HUES6 (cell line): ENCODE data around the gene PMVK.

Experiments used
- H3K27ac ChIP-seq: 2 replicates; pipeline ENCODE4 v1.7.0; 2013; ENCODE audit warnings: low read depth, mild to moderate bottlenecking, low read length, inconsistent platforms
- H3K27me3 ChIP-seq: 2 replicates; pipeline ENCODE4 v1.6.1; 2013; ENCODE audit warnings: low read length; ENCODE audit not compliant: control insufficient read depth, insufficient read depth
- H3K36me3 ChIP-seq: 2 replicates; pipeline ENCODE4 v1.6.1; 2013; ENCODE audit warnings: low read length; ENCODE audit not compliant: control insufficient read depth, insufficient read depth
- H3K4me1 ChIP-seq: 2 replicates; pipeline ENCODE4 v1.6.1; 2013; ENCODE audit warnings: low read length; ENCODE audit not compliant: control insufficient read depth, insufficient read depth
- H3K4me3 ChIP-seq: 2 replicates; pipeline ENCODE4 v1.5.1; 2013; ENCODE audit warnings: low read depth, low read length
- H3K9ac ChIP-seq: one replicate; pipeline ENCODE4 v1.6.1; 2013; ENCODE audit warnings: mild to moderate bottlenecking, low read length
- H3K9me3 ChIP-seq: 2 replicates; pipeline ENCODE4 v1.6.1; 2013; ENCODE audit warnings: low read depth, low read length; ENCODE audit not compliant: control insufficient read depth, insufficient read depth

PMVK gene

DNA sequence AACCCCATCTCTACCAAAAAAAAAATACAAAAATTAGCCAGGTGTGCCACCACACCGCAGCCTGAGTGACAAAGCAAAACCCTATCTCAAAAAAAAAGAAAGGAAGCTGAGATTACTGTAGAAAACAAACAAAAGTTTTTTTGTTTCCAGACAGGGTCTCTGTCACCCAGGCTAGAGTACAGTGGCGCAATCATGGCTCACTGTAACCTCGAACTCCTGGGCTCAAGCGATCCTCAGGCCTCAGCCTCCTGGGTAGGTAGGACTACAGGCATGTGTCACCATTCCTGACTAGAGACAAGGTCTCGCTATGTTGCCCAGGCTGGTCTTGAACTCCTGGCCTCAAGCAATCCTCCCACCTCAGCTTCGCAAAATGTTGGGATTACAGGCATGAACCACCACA is 27.8 kb upstream of the PMVK start:
- Histone ChIP-seq H3K4me3 (no peak overlapping the region), H3K4me1 (peaks cover 14% of the 10 kb centered on the region), H3K36me3 (peaks cover 63% of the 10 kb centered on the region), H3K9ac (no peak overlapping the region), H3K27ac (no peak overlapping the region), H3K27me3 (no peaks in the 10 kb centered on the region), H3K9me3 (no peaks in the 10 kb centered on the region)

DNA sequence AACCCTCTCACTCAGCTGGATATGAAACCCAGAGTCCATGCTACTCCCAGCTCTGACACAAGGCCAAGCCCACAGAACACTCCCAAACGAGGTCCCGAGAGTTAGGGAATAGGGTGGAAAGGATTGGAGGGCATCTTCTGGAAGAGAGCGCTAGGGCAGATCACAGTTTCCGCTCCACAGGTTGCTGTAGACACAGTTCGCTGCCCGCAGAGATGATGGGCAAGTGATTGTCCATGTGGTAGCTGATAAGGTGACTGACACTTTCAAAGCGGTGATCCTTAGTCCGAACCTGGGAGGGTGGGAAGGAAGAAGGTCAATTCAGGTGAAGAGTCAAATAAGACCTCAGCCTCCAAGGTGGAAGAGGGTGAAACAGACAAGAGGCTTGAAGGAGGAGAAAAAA is 27.1 kb upstream of the PMVK start:
- Histone ChIP-seq H3K4me3 (no peak overlapping the region), H3K4me1 (peaks cover 9% of the 10 kb centered on the region), H3K9ac (no peak overlapping the region), H3K9me3 (no peaks in the 10 kb centered on the region), H3K36me3 (peaks cover 69% of the 10 kb centered on the region), H3K27ac (no peak overlapping the region), H3K27me3 (no peaks in the 10 kb centered on the region)

DNA sequence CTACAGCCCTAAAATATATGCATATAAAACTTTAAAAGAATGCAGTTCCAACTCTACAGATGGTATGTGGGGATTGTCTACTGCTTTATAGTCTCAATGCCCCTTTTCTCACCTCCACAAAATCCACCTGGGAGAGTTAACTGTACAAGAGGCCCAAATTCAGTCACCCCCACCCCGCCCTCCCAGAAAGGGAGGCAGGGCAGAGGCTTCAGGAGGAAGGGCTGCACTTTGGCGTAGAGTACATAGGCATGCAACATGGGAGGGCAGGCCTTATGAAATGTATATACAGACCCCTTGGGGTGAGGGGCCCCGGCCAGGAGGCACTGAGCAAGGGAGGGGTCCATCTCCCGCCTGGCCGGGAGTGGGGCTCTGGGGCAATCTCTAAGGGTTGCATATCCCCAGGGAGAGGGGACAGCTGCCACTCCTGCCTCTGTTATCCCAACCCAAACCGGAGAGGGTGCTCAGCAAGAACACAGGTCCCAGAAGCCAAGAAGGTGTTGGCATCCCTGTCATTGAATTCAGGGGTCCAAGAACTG is 26.3 kb upstream of the PMVK start:
- Histone ChIP-seq H3K4me3 (peak overlapping the region; percentile 82; the same call in 1 of the 2 replicates), H3K9ac (no peak overlapping the region), H3K4me1 (peaks cover 7% of the 10 kb centered on the region), H3K36me3 (peaks cover 63% of the 10 kb centered on the region), H3K9me3 (no peaks in the 10 kb centered on the region), H3K27ac (no peak overlapping the region), H3K27me3 (no peaks in the 10 kb centered on the region)

DNA sequence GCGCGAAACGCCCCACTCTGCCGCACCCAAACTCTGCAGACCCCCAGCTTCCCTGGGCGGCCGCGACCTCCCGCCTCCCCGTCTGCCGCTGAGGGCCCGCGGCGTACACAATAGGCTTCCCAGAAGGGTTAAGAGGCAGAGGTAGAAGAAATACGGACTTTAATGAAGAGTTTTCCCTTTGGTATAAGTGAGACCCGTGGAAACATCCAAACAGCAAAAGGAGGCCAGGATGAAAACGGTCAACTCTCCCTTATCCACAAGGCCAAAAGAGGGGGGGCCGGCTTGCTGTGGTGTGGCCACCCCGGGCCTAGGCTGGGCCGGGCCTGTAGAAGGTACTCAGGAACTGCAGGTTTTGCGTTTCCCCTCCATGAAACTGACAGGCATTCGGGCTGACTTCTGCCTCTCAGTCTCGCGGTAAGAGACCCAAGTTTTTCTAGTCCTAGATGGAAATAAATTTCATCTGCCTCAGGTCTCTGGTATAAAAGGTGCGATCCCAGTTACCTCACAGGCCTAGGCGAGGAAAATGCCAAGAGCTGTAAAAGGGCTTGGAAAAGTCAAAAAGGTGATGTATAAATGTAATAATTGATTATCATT is 25.7 kb upstream of the PMVK start:
- H3K9me3 ChIP-seq = no peaks in the 10 kb centered on the region
- H3K4me1 ChIP-seq = peaks cover 13% of the 10 kb centered on the region
- H3K27ac ChIP-seq = peak overlapping the region; percentile 94
- H3K9ac ChIP-seq = peak overlapping the region; percentile 95
- peaks cover 57% of the 10 kb centered on the region for H3K36me3 ChIP-seq
- no peaks in the 10 kb centered on the region for H3K27me3 ChIP-seq
- H3K4me3 ChIP-seq = peak overlapping the region; percentile 82

DNA sequence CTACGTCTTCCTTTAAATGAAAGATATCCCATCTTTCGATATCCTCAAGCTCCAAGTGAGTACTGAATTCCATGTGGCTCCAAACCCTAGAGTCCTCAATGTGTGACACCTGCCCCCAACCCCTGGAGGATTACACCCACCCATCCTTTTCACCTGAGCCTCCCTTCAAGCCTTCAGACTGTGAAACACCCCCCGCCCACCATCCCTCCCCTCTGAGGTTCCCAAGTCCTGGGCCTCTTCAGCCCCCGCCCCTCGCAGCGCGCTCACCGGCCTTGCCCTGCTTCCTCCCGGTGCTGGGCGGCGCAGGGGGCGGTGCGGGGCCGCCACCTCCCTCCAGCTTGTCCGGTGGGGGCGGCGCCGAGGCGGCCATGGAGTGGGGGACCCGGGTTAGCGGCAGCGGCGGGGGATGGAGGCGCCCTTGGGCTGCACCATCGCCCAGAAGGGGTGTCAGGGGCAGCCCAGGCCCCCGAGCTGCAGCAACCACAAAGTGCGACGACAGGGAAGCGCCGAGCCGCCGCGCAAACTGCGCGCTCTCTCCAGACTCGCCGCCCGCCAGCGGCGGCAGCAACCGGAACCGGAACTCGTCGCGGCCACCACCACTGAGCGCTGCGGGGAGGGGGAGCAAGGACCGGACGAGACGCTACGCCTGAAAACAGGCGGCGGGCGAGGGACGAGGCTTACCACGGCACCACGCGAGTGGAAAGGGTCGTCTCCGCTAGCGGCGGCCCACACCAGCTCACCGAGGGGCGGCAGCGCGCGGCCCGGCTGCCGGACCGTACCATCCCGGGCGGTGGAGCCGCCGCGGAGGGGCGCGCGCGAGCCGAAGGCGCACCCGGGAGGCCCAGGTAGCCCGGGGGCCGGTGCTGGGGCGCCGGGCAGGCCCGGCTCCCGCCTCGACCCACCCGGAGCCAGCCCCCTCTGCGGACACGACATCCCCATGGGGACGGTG is 25.0 kb upstream of the PMVK start, which contains the start of gene PYGO2:
PYGO2 (minus strand) TSS at position 576 of the 949 bp plus-strand sequence; CDS start at position 370, 206 bp downstream.
- H3K27ac ChIP-seq = peak within 1 kb of the TSS; percentile 94
- H3K4me3 ChIP-seq = peak within 1 kb of the TSS; percentile 82
- peak within 1 kb of the TSS; percentile 95 for H3K9ac ChIP-seq
- no peaks in the 10 kb centered on the region for H3K9me3 ChIP-seq
- peaks cover 20% of the 10 kb centered on the region for H3K4me1 ChIP-seq
- H3K27me3 ChIP-seq = no peaks in the 10 kb centered on the region
- H3K36me3 ChIP-seq = peaks cover 49% of the 10 kb centered on the region

DNA sequence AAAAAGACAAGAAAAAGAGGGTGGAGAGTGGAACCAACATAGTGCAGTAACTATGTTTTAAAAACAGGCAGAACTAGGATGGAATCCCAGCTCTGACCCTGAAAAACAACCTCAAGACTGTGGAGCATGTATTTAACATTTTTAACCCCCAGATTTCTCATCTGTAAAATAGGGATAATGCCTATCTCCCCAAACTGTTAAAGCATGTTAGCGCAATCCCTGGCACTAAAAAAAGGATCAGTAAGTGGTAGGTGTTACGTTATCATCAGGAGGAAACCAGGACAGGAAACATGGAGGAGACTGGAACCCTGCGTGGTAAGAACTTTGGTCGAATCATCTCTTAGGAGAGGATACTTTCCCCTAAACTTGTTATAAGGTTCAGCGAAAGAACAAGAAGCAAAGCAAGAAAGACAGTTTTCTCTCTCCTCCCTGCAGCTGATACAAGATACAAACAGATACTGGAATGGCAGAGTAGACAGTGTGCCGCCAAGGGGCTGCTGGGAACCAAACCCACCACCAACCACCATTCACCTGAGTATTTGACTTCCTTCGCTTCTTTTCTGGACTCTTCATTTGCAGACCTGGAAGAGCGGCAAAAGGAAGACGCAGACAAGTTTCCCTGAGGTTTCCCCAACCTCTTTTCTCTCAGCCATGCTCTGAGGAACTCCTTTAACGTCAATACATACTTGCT is 24.1 kb upstream of the PMVK start:
- Histone ChIP-seq H3K9ac (peak overlapping the region; percentile 95), H3K27ac (no peak overlapping the region), H3K36me3 (peaks cover 40% of the 10 kb centered on the region), H3K4me3 (peak overlapping the region; percentile 82), H3K9me3 (no peaks in the 10 kb centered on the region), H3K27me3 (no peaks in the 10 kb centered on the region), H3K4me1 (peaks cover 23% of the 10 kb centered on the region)

DNA sequence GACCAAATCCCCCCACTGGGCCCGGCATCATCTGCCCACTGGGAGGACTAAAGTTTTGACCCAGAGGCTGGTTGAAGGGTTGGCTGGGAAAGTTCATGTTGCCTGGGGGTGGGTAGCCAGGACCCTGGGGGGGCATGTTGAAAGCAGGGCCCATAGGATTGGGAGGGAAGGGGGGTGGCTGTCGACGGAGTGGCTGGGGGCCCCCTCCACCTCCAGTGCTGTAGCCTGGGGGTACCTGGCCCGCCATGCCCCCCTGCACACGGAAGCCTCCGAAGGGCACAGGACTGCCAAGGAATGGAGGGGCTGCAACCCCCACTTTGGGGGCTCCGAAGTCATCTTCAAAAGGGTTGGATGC is 22.9 kb upstream of the PMVK start:
- Histone ChIP-seq H3K4me3 (no peak overlapping the region), H3K4me1 (peaks cover 31% of the 10 kb centered on the region), H3K27me3 (no peaks in the 10 kb centered on the region), H3K36me3 (peaks cover 29% of the 10 kb centered on the region), H3K27ac (no peak overlapping the region), H3K9me3 (no peaks in the 10 kb centered on the region), H3K9ac (no peak overlapping the region)

DNA sequence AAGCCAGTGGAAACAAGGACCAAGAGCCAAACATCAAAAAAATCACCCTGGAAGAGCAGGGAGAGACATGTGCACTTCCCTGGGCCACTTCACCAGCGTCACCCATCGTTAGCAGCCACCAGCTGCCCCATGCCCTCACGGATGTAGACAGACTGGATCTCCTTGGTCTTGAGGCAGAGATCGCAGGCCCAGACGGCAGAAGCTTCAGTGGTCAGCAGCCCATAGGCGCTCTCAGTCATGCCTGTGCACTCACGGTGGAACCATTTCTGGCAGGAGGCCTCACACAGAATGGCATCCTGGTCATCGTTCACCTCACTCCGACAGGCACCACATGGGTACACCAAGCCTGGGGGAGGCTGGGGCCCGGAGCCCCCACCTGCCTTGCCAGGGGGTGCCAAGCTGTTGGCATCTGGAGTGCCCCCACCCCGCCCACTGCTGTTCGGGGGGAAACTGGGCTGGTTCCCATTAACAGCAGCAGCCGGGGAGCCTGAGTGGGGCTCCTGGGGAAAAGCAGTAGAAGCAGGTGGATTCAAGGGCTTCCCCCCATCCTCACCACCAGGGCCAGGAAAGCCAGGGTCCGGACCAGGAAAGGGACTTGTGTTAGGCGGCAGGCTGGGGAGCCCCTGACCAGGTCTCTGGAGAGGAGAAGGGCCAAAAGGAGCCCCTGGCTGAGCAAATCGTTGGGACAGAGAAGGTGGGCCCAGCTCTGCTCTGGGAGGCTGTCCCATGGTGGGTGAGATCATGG is 22.3 kb upstream of the PMVK start:
- Histone ChIP-seq H3K9me3 (no peaks in the 10 kb centered on the region), H3K36me3 (peaks cover 24% of the 10 kb centered on the region), H3K27me3 (no peaks in the 10 kb centered on the region), H3K9ac (no peak overlapping the region), H3K4me1 (peaks cover 33% of the 10 kb centered on the region), H3K27ac (no peak overlapping the region), H3K4me3 (no peak overlapping the region)

DNA sequence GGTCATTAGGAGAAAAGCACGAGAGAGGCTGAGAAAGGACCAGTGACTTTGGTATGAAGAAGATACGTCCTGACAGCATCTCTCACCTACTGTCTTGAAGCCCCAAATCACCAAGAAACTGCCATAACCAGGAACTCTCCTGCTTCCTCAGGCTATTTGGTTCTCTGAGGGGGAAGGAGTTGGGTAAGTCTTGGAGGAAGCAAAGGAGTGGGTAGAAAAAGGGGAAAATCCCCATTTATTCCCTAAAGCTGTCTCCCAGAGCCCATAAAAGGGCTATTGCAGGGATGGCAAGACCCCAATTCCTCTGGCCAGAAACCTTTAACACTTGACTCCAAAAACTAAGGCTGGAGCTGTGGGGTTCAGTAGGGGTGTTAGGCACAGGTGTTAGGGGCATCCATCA is 21.5 kb upstream of the PMVK start:
- no peak overlapping the region for H3K27ac ChIP-seq
- peaks cover 33% of the 10 kb centered on the region for H3K4me1 ChIP-seq

DNA sequence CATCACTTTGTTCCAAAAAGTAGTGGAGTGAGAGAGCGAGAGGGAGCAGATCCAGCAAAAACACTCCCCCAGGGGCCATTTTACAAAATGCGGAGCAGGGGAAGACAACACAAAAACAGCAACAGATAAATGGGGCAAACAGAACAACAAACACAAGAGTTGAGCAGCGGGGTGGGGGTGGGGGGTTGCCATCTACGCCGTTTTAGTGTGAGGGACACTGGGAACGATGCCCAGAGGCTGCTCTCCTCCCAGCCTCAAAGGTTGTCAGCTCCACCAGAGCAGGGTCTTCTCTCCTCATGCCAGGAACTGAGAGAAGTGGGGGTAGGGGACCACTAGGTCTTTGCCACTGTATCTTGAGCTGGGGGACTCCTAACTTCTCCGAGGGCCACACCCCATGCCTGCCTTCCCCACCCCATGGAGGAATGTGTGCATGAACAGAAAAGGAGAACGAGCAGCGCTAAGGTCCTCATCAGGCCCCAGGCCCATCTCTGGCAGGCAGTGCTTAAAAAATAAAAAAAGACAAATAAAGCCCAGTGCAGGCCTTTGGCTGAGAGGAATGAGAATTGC is 20.7 kb upstream of the PMVK start:
- no peak overlapping the region for H3K9ac ChIP-seq
- H3K9me3 ChIP-seq = no peaks in the 10 kb centered on the region
- peaks cover 14% of the 10 kb centered on the region for H3K36me3 ChIP-seq
- peaks cover 33% of the 10 kb centered on the region for H3K4me1 ChIP-seq
- H3K4me3 ChIP-seq = peak overlapping the region; percentile 84; the same call in 1 of the 2 replicates
- no peaks in the 10 kb centered on the region for H3K27me3 ChIP-seq
- H3K27ac ChIP-seq = no peak overlapping the region

More for the DNA sequence above, 21.5 kb upstream of the PMVK start:
- no peak overlapping the region for H3K9ac ChIP-seq
- H3K4me3 ChIP-seq = no peak overlapping the region
- H3K9me3 ChIP-seq = no peaks in the 10 kb centered on the region
- no peaks in the 10 kb centered on the region for H3K27me3 ChIP-seq
- H3K36me3 ChIP-seq = peaks cover 16% of the 10 kb centered on the region
